ENCODE results near the gene MVK.

DNA sequence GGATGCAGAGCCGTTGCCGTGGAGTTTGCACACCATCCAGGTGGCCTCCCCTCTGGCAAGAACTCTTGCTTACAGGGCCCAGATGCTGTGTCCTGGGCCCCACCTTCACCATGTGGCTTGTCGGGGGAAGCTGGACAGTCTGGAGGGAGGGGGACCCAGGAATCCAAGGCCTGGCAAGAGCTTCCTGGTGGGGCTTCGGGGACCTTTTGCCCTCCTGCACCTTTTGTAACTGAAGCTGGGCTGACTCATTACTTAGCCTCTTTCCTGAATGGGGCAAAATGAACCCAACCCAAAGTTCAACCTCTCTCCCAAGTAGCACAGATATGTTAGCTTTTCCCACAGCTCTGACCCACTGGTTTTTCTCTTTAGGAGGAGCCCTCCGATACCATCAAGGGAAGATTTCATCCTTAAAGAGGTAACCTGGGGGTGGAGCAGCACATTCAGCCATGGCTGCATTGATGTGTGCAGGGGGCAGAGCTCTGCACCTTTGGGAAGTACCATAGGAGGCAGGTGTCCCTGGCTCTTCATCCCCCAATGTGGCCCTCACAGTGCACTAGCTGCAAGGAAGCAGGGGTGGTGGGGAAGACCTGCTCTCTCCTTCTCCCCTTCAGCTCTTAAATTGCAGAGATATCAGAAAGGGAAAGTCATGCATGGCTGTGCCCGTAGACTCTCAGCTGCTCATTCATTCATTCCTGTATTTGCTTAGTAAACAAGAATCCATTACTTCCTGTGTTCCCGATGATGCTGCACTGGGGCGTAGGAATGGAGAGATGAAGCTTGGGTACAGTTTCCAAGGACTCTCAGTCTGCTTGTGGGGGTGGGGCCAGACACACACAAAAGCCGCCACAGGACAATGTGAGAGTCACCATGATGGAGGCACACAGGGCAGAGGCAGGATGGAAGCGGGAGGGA, 13.0 kb downstream of the MVK start:
- TF ChIP-seq, protein P1, sequence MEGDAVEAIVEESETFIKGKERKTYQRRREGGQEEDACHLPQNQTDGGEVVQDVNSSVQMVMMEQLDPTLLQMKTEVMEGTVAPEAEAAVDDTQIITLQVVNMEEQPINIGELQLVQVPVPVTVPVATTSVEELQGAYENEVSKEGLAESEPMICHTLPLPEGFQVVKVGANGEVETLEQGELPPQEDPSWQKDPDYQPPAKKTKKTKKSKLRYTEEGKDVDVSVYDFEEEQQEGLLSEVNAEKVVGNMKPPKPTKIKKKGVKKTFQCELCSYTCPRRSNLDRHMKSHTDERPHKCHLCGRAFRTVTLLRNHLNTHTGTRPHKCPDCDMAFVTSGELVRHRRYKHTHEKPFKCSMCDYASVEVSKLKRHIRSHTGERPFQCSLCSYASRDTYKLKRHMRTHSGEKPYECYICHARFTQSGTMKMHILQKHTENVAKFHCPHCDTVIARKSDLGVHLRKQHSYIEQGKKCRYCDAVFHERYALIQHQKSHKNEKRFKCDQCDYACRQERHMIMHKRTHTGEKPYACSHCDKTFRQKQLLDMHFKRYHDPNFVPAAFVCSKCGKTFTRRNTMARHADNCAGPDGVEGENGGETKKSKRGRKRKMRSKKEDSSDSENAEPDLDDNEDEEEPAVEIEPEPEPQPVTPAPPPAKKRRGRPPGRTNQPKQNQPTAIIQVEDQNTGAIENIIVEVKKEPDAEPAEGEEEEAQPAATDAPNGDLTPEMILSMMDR (conservative IDR thresholded peaks at IDR 0.05; ENCODE audit: low read depth, low read length) = no peak
- no peak for TF ChIP-seq POLR2A (IDR thresholded peaks at IDR 0.05; ENCODE audit: low read depth, low read length)
- no peak for TF ChIP-seq CEBPB (IDR thresholded peaks at IDR 0.05; ENCODE audit: low read depth, low read length)
- TF ChIP-seq RCOR1 (IDR thresholded peaks at IDR 0.05; ENCODE audit: insufficient replicate concordance, low read length) = no peak
- no peak for TF ChIP-seq SMC3 (IDR thresholded peaks at IDR 0.05; ENCODE audit: low read depth, low read length)
- no peak for TF ChIP-seq MAZ (IDR thresholded peaks at IDR 0.05; ENCODE audit: borderline replicate concordance, low read depth, low read length)
